Stromal cell of bone marrow (primary cell): Measurements from ENCODE around the gene MITD1.
"Not testable (repeated sequence)": the region's sequence is repeated elsewhere in the genome, so short reads cannot be mapped to it uniquely, and the experiment has no call there.

ENCODE experiments used
- DNase-seq: peaks from one replicate; pipeline ENCODE4 v3.0.0-alpha.2; 2012; ENCODE audit warnings: low read depth

The MITD1 gene

DNA sequence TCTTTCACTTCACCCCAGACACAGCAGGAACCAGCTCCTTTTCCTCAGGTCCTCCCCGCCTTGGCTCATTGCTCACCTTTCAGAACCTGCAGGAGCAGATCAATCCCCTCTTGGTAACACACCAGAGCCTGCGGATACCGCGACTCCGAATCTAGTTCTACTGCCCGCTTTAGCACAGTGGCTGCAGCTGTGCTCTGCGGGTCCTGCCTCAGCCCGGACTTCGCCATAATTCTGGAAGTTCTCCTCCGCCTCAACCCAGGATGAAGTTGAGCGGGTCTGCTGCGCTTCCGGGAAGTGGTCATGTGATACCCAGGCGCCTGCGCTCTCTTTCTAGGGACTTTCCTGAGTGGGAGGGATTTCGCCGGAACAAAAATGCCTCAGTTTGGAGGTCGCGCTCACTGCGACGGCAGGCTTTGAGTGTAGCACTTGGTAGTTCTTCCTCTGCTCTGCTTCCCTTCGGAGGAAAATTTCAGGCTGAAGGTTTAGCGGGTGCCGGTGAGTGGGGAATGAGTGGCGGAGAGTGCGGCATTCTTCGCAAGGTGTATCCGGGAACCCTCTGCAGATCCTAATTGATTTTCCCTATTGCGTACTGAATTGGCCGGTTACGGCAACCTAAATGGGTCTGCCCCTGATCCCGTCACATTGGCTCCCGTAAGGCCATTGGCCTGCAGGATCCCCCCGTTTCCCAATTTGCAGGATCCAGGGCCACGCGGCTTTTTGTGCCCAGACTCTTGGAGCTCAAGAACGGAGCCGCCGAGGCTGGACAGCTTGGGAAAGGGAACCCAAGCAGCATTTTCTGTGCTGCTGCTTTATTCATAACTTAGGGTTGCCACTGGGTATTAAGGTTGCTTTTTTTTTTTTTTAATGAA is at the start of gene MITD1, which contains the start of gene MRPL30:
MITD1 (minus strand) TSS at position 304 of the 869 bp plus-strand sequence; CDS start at position 227, 77 bp downstream.
MRPL30 (plus strand) TSS at position 430 of the 869 bp plus-strand sequence. CDS start 5,020 bp downstream, outside the sequence.
- DNase-seq, result peak; percentile 93

DNA sequence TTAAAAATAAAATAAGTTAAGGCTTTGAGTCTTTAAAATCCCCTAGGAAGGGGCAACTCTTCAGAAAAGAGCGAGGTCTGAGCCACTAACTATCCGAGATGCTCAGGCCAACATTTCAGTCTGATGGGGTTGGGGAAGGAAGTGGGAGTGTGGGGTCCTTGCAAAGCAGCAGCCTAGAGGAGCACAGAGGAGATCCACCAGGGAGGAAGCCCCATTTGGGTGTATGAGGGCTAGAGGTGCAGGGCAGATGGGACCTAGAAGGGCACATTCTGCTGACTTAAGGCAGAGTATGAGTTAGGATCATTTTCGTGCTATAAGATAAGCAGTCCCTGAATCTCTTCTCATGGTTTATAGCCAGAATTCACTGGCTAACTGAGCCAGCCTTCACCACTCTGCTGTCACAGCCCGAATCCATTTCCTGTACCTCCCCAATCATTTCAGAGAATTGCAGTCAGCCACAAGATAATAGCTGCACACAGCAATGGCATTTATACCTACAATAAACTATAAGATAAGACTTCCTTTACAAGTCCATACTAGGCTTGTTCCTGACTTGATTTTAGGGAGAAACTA is 37.2 kb upstream of the MITD1 start:
- no peak for DNase-seq

DNA sequence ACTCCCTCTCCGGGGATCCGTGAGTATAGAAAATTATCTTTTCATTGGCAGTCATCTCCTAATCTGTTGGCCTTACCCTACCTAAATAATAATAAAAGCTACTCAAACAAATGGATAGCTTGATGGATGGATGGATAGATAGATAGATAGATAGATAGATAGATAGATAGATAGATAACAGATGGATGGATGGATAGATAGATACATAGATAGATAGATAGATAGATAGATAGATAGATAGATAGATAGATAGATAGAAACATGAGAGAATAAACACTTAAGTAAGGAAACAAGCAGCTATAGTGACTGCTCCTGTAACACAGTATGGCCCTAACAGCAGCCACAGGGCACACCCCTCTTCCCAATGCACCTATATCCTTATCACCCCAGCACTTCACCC is 35.2 kb upstream of the MITD1 start:
- DNase-seq, result no peak

DNA sequence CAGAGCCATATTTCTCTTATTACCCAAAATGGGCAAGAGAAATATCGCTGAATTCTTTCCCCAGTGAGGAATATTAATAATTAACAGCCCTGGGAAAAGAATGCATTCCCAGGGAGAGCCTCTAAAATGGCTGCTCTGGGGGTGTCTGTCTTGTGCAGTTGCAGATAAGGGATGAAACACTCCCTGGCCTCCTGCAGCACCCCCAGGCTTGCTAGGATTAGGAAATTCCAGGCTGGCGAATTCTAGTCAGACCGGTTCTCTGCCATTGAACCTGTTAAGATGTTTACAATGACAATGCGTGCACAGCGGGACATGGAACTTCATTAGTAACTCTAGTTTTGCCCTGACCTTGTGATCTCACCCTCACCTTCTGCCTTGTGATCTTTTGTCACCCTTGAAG is 24.6 kb upstream of the MITD1 start:
- DNase-seq, result no peak

DNA sequence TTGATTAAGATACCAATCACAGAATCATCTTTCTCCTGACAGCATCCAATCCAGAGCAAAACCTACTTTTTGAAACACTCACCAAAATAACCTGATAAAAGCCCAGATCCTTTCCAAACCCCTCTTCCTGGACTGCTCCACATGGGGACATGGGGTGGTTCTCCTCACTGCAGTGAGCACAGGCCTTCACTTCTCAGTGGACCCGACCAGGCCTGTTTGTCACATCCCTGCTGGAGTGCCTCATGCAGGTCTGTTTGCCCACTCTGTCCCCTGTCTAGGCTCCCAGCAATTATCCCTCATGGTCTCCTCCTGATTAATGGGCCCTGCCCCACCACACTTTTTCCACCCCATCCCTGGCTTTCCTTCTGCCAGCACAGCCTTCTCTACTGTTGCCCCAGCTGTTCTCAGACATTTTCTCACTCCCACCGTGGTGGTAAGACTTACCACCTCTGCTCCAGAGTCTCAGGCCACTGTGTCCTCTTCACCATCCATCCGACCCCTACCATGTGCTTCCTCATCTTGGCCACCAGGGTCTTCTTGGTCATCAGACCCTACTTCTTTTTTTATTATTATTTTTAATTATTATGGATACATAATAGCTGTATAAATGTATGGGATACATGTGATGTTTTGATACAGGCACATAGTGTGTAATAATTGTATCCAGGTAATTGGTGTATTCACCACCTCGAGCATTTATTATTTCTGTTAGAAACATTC is 21.3 kb upstream of the MITD1 start:
- DNase-seq, result no peak

GRCh38 chr2:99200076-99200800 is 19.4 kb upstream of the MITD1 start:
- DNase-seq, result no peak

DNA sequence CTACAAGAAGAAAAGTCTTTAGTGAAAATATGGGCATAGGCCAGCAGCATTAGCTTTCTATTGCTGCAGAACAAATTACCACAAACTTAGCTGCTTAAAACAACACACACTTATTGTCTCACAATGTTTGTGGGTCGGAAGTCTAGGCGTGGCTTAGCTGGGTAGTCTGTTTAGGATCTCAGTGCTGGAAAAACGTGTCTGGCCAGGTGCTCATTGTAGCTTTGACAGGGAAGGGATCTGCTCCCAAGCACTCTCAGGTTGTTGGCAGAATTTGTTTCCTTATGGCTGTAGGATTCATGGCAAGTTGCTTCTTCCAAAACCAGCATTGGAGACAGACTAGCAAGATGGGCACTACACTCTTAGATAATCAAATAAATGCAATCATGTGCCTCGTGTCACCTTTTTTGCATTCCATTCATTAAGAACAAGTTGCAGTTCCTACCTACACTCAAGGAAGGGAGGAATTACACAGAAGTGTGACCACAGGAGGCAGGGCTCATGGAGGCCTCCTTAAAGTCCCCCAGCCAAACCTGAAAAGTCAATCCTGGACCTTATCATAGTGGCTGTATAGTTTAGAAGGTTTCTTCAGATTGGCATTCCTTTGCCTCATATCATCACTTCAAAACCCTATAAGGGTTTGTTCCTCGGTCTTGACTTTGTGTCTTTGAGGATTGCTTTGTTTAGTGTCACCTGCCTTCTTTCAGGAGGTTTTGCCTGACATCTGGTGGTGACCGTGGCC is 17.4 kb upstream of the MITD1 start:
- DNase-seq, result no peak

DNA sequence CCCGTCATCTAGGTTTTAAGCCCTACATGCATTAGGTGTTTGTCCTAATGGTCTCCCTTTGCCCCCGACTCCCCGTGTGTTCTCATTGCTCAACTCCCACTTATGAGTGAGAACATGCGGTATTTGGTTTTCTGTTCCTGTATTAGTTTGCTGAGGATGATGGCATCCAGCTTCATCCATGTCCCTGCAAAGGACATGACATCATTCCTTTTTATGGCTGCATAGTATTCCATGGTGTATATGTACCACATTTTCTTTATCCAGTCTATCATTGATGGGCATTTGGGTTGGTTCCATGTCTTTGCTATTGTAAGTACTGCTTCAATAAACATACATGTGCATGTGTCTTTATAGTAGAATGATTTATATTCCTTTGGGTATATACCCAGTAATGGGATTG is 11.5 kb upstream of the MITD1 start:
- not testable (repeated sequence) for DNase-seq

GRCh38 chr2:99190548-99190947 is 9.7 kb upstream of the MITD1 start:
- no peak for DNase-seq

GRCh38 chr2:99188357-99188756 is 7.5 kb upstream of the MITD1 start:
- DNase-seq, result no peak

DNA sequence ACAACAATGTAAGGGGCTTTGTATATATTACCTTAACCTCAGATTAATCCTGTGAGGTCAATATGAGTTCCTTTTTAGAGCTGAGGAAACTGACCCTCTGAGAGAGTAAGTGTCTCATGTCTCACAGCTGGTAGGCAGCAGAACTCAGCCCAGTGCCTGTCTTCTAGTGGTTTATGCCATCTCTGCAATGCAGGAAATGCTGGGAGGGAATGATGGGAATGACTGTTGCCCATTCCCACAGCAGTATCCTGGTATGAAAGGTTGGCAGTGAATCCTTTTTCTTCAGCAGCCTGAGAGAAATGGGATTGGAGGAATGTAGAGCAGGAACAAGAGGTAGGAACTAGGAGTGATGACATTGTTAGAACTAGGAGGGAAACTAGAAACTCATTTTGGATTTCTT is 6.2 kb upstream of the MITD1 start:
- no peak for DNase-seq

DNA sequence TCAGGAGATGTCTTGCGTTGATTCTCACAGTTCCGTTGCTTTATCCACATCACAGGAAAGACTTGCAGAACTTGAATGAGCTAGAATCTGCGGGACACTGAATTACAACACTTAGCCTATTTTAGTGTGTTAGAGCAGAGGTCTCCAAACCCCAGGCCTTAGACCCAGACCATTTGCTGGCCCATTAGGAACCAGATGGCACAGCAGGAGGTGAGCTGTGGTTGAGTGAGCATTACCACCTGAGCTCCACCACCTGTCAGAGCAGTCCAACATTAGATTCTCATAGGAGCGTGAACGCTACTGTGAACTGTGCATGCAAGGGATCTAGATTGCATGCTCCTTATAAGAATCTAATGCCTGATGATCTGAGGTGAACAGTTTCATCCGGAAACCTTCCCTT is 4.0 kb upstream of the MITD1 start:
- no peak for DNase-seq

GRCh38 chr2:99183025-99183424 is 2.2 kb upstream of the MITD1 start:
- no peak for DNase-seq

- DNase-seq, result no peak
These were observed 754 bp upstream of the MITD1 start for GRCh38 chr2:99181624-99182000.

GRCh38 chr2:99171377-99172140 is 9.3 kb downstream of the MITD1 start:
- DNase-seq, result no peak

GRCh38 chr2:99169534-99169933 is 11.3 kb downstream of the MITD1 start:
- no peak for DNase-seq

DNA sequence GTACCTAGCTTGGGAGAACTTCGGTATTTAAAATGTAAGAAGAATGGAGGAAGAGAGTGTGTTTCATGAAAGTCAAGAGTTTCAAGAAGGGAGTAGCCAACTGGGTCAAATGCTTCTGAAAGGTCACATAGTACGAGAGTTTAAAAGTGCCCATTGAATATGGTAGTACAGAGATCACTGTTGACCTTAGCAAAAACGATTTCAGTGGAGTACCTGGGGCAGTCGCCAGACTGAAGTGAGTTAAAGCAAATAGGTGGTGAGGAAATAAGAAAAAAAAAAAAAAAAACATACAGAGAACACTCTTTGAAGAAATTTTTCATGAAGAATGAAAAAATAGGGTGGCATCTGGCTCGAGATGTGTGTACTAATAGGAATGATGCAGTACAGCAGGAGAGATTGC is 14.6 kb downstream of the MITD1 start:
- no peak for DNase-seq

- DNase-seq, result no peak
These were observed 21.3 kb downstream of the MITD1 start for GRCh38 chr2:99159594-99159993.

DNA sequence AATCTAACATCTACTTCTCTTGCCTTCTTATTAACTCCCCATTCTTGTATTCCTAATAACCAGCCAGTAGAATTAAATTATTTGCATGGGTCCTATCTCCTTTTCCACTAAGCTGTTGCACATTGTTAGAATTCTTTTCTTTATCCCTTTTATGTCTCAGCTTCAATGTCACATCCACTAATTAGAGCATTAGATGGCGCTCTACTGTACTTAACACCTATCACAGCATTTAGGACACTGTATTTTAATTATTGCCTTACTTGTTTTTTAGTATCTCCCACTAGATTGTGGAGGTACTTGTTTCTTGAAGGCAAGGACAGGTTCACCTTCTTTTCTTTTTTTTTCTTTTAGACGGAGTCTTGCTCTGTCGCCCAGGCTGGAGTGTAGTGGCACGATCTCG is 22.3 kb downstream of the MITD1 start:
- no peak for DNase-seq

DNA sequence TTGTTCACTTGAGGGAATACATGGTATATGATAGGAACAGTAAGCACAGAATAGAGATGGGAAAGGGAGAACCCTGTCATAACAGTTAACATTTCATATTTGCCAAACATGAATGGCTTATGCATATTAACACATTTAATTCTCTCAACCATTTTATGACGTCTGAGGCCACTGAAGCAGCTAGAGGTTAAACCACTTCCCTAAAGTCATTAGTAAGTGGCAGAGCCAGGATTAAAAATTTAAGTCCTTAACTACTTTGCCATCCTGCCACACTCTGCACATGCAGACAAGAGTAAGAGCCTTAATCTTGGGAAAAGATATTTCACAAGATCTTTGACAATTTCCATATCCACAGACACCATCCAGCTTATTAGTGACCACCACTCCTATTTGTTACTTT is 24.0 kb downstream of the MITD1 start:
- no peak for DNase-seq
